ENCODE measurements around the gene HDAC9. TPM values are rescaled to one million over a fixed set of nuclear protein-coding genes. Genes with fewer than 3 reads are reported as not detected.

Gene HDAC9
- total RNA-seq, 4 donors from 2014 or later, result 51.2 to 194 (median 106) TPM

GRCh38 chr7:18889436-18889835 is 393.9 kb downstream of the HDAC9 start:
- Histone ChIP-seq H3K9me3 (no peaks in the 10 kb centered on the region), H3K4me1 (peaks cover 0 to 5% (median 0%) of the 10 kb centered on the region in 3 donors), H3K27ac (no peak overlapping the region), H3K36me3 (no peaks in the 10 kb centered on the region), H3K27me3 (no peaks in the 10 kb centered on the region), H3K4me3 (no peak overlapping the region)
- WGBS, 2 donors (ENCODE audit: low coverage in 1 of 2), result 47 to 75% methylated on average over 1 of the region's 1 CpG
- ATAC-seq, result no peak
- TF ChIP-seq POLR2AphosphoS5 (IDR thresholded peaks at IDR 0.05), result no peak
- no peak for TF ChIP-seq POLR2A (IDR thresholded peaks at IDR 0.05)
- TF ChIP-seq CTCF (IDR thresholded peaks at IDR 0.05), result no peak
- no peak for TF ChIP-seq EP300 (IDR thresholded peaks at IDR 0.05)

GRCh38 chr7:18890134-18890533 is 394.6 kb downstream of the HDAC9 start:
- 22% methylated on average over 2 of the region's 2 CpGs; no CpG with 5 or more reads in 1 of the 2 donors for WGBS, 2 donors (ENCODE audit: low coverage in 1 of 2)
- Histone ChIP-seq H3K4me3 (no peak overlapping the region), H3K27ac (no peak overlapping the region)

GRCh38 chr7:18890885-18891621 is 395.5 kb downstream of the HDAC9 start:
- Histone ChIP-seq H3K27me3 (no peaks in the 10 kb centered on the region), H3K9me3 (no peaks in the 10 kb centered on the region), H3K36me3 (no peaks in the 10 kb centered on the region), H3K4me3 (no peak overlapping the region), H3K4me1 (peaks cover 0 to 5% (median 0%) of the 10 kb centered on the region in 3 donors), H3K27ac (no peak overlapping the region)
- no peak for ATAC-seq
- TF ChIP-seq POLR2AphosphoS5 (IDR thresholded peaks at IDR 0.05), result no peak
- WGBS, 2 donors (ENCODE audit: low coverage in 1 of 2), result 25 to 56% methylated on average over 2 to 4 of the region's 4 CpGs

More at GRCh38 chr7:18890134-18890533, 394.6 kb downstream of the HDAC9 start:
- no peaks in the 10 kb centered on the region for H3K9me3 ChIP-seq
- H3K4me1 ChIP-seq, result peaks cover 0 to 5% (median 0%) of the 10 kb centered on the region in 3 donors
- H3K36me3 ChIP-seq, result no peaks in the 10 kb centered on the region
- TF ChIP-seq EP300 (IDR thresholded peaks at IDR 0.05), result no peak
- no peak for TF ChIP-seq POLR2A (IDR thresholded peaks at IDR 0.05)
- TF ChIP-seq POLR2AphosphoS5 (IDR thresholded peaks at IDR 0.05), result no peak
- no peak for TF ChIP-seq CTCF (IDR thresholded peaks at IDR 0.05)
- H3K27me3 ChIP-seq, result no peaks in the 10 kb centered on the region
- no peak for ATAC-seq

GRCh38 chr7:18893156-18893555 is 397.6 kb downstream of the HDAC9 start:
- Histone ChIP-seq H3K27me3 (no peaks in the 10 kb centered on the region), H3K36me3 (no peaks in the 10 kb centered on the region), H3K27ac (no peak overlapping the region), H3K4me3 (no peak overlapping the region), H3K9me3 (no peaks in the 10 kb centered on the region), H3K4me1 (peaks cover 0 to 5% (median 0%) of the 10 kb centered on the region in 3 donors)
- WGBS, 2 donors (ENCODE audit: low coverage in 1 of 2), result 94 to 98% methylated on average over 2 to 3 of the region's 3 CpGs
- ATAC-seq, result no peak
- no peak for TF ChIP-seq CTCF (IDR thresholded peaks at IDR 0.05)
- no peak for TF ChIP-seq EP300 (IDR thresholded peaks at IDR 0.05)
- TF ChIP-seq POLR2AphosphoS5 (IDR thresholded peaks at IDR 0.05), result no peak
- TF ChIP-seq POLR2A (IDR thresholded peaks at IDR 0.05), result no peak

GRCh38 chr7:18894155-18894554 is 398.6 kb downstream of the HDAC9 start:
- no peak for TF ChIP-seq POLR2A (IDR thresholded peaks at IDR 0.05)
- WGBS, 2 donors (ENCODE audit: low coverage in 1 of 2), result 94 to 100% methylated on average over 3 of the region's 3 CpGs

GRCh38 chr7:18895456-18895855 is 399.9 kb downstream of the HDAC9 start:
- Histone ChIP-seq H3K27ac (no peak overlapping the region), H3K27me3 (no peaks in the 10 kb centered on the region), H3K36me3 (no peaks in the 10 kb centered on the region), H3K4me3 (no peak overlapping the region), H3K4me1 (no peaks in the 10 kb centered on the region), H3K9me3 (no peaks in the 10 kb centered on the region)
- no peak for ATAC-seq
- no peak for TF ChIP-seq EP300 (IDR thresholded peaks at IDR 0.05)
- no peak for TF ChIP-seq POLR2AphosphoS5 (IDR thresholded peaks at IDR 0.05)
- TF ChIP-seq POLR2A (IDR thresholded peaks at IDR 0.05), result no peak
- TF ChIP-seq CTCF (IDR thresholded peaks at IDR 0.05), result no peak
- WGBS, 2 donors (ENCODE audit: low coverage in 1 of 2), result 34 to 38% methylated on average over 3 of the region's 3 CpGs

More at GRCh38 chr7:18894155-18894554, 398.6 kb downstream of the HDAC9 start:
- no peak overlapping the region for H3K27ac ChIP-seq
- no peaks in the 10 kb centered on the region for H3K9me3 ChIP-seq
- no peak overlapping the region for H3K4me3 ChIP-seq
- no peaks in the 10 kb centered on the region for H3K27me3 ChIP-seq
- peaks cover 0 to 5% (median 0%) of the 10 kb centered on the region in 3 donors for H3K4me1 ChIP-seq
- H3K36me3 ChIP-seq, result no peaks in the 10 kb centered on the region
- no peak for ATAC-seq

All from gastroesophageal sphincter (tissue), 4 donors.